Right atrium auricular region (tissue), 2 donors: ENCODE measurements around the gene PTPRC. TPM values are rescaled to one million over a fixed set of nuclear protein-coding genes. Genes with fewer than 3 reads are reported as not detected.
A peak's percentile ranks its signal among the peaks of the same experiment; 100 is the strongest.

Experiments used
- DNase-seq: peaks from one replicate; pipeline ENCODE4 v3.0.0-alpha.2; 2019; ENCODE audit warnings: low spot score
- H3K27ac ChIP-seq, 2 donors: fragments of 200-600 bp; sonication (generic); 1 replicate in 1 of 2; 2 replicates in 1 of 2; pipeline ENCODE4 v1.5.1; 2016 to 2019
- H3K27me3 ChIP-seq, 2 donors: fragments of 200-600 bp; sonication (generic); one replicate each; pipeline versions ENCODE4 v1.5.1 to v1.6.0; 2017 to 2019
- H3K36me3 ChIP-seq: fragments of 200-600 bp; sonication (generic); one replicate; pipeline ENCODE4 v1.5.1; 2016
- H3K4me1 ChIP-seq, 2 donors: fragments of 200-600 bp; sonication (generic); one replicate each; pipeline versions ENCODE4 v1.5.1 to v1.6.0; 2017 to 2019
- H3K4me3 ChIP-seq, 2 donors: fragments of 200-600 bp; sonication (generic); 1 replicate in 1 of 2; 2 replicates in 1 of 2; pipeline ENCODE4 v1.5.1; 2017 to 2019; ENCODE audit warnings: mild to moderate bottlenecking in 1 of 2, moderate library complexity in 1 of 2
- H3K9me3 ChIP-seq, 2 donors: fragments of 200-600 bp; sonication (generic); one replicate each; pipeline ENCODE4 v1.5.1; 2019
- CTCF ChIP-seq, 2 donors: fragments of 200-600 bp; sonication (generic); IDR thresholded peaks; one replicate each; pipeline ENCODE4 v1.5.1; 2019; ENCODE audit warnings: antibody characterized with exemption in 2 of 2
- total RNA-seq, 2 donors: library from RNA; depleted of rRNA; stranded (reverse); fragments of >200 nt; gene quantifications; one replicate each; pipeline ENCODE4 v1.1.0, GENCODE V29; 2016

Gene PTPRC
- total RNA-seq, 2 donors from 2014 or later: 5.5 to 10.1 TPM

- no peaks in the 10 kb centered on the region for H3K36me3 ChIP-seq
These were observed 117.6 kb downstream of the PTPRC start for GRCh38 chr1:198756470-198756869.

GRCh38 chr1:198761859-198762616 is 123.2 kb downstream of the PTPRC start:
- DNase-seq: no peak
- Histone ChIP-seq H3K4me1 (no peaks in the 10 kb centered on the region), H3K4me3 (no peak overlapping the region), H3K27me3 (no peaks in the 10 kb centered on the region), H3K27ac (no peak overlapping the region), H3K9me3 (no peaks in the 10 kb centered on the region), H3K36me3 (no peaks in the 10 kb centered on the region)
- no peak for TF ChIP-seq CTCF (IDR thresholded peaks at IDR 0.05)

More at GRCh38 chr1:198756470-198756869, 117.6 kb downstream of the PTPRC start:
- Histone ChIP-seq H3K27ac (no peak overlapping the region), H3K4me1 (no peaks in the 10 kb centered on the region), H3K4me3 (no peak overlapping the region), H3K27me3 (no peaks in the 10 kb centered on the region), H3K9me3 (no peaks in the 10 kb centered on the region)
- peak in 1 of 2 donors; percentile 52 for TF ChIP-seq CTCF (IDR thresholded peaks at IDR 0.05)
- DNase-seq: no peak

- Histone ChIP-seq H3K27me3 (no peaks in the 10 kb centered on the region), H3K9me3 (no peaks in the 10 kb centered on the region), H3K36me3 (no peaks in the 10 kb centered on the region), H3K27ac (no peak overlapping the region), H3K4me3 (no peak overlapping the region), H3K4me1 (no peaks in the 10 kb centered on the region)
- TF ChIP-seq CTCF (IDR thresholded peaks at IDR 0.05): no peak
- DNase-seq: no peak
These were observed 124.5 kb downstream of the PTPRC start for GRCh38 chr1:198763298-198763714.

- Histone ChIP-seq H3K27ac (no peak overlapping the region), H3K27me3 (no peaks in the 10 kb centered on the region), H3K36me3 (no peaks in the 10 kb centered on the region), H3K9me3 (no peaks in the 10 kb centered on the region), H3K4me3 (no peak overlapping the region), H3K4me1 (no peaks in the 10 kb centered on the region)
- TF ChIP-seq CTCF (IDR thresholded peaks at IDR 0.05): no peak
- no peak for DNase-seq
These were observed 125.9 kb downstream of the PTPRC start for GRCh38 chr1:198764748-198765147.

- TF ChIP-seq CTCF (IDR thresholded peaks at IDR 0.05): no peak
These were observed 126.6 kb downstream of the PTPRC start for GRCh38 chr1:198765416-198765815.

More at GRCh38 chr1:198765416-198765815, 126.6 kb downstream of the PTPRC start:
- Histone ChIP-seq H3K4me1 (no peaks in the 10 kb centered on the region), H3K4me3 (no peak overlapping the region), H3K9me3 (no peaks in the 10 kb centered on the region), H3K27ac (no peak overlapping the region), H3K27me3 (no peaks in the 10 kb centered on the region), H3K36me3 (no peaks in the 10 kb centered on the region)
- DNase-seq: no peak
